CD14-positive monocyte (primary cell): ENCODE data around the gene HAPLN3. TPM values are rescaled to one million over a fixed set of nuclear protein-coding genes. Genes with fewer than 3 reads are reported as not detected.

Experiments
- DNase-seq, 3 donors: peaks; one replicate each; pipeline ENCODE4 v3.0.0-alpha.2; 2011 to 2022
- H2AFZ ChIP-seq: 2 replicates; pipeline ENCODE4 v1.6.0; 2012; ENCODE audit warnings: mild to moderate bottlenecking, low read depth, low read length, inconsistent platforms; ENCODE audit not compliant: insufficient read depth, poor library complexity, severe bottlenecking
- H3K27ac ChIP-seq, 2 donors: 1 replicate in 1 of 2; 2 replicates in 1 of 2; pipeline ENCODE4 v1.5.1; 2012 to 2013; ENCODE audit warnings: low read length in 2 of 2, control low read depth in 1 of 2, inconsistent platforms in 1 of 2, low read depth in 1 of 2, mild to moderate bottlenecking in 1 of 2
- H3K27me3 ChIP-seq, 2 donors: one replicate each; pipeline versions ENCODE4 v1.6.0 to v1.6.1; 2011 to 2013; ENCODE audit warnings: low read length in 2 of 2; ENCODE audit not compliant: control insufficient read depth in 2 of 2, insufficient read depth in 2 of 2
- H3K36me3 ChIP-seq, 2 donors: replicated peaks in 1 of 2; 1 replicate in 1 of 2; 2 replicates in 1 of 2; pipeline versions ENCODE4 v1.5.1 to v1.6.1; 2012 to 2013; ENCODE audit warnings: low read length in 2 of 2, control low read depth in 1 of 2, inconsistent platforms in 1 of 2, mild to moderate bottlenecking in 1 of 2; ENCODE audit not compliant: insufficient read depth in 2 of 2, control insufficient read depth in 1 of 2
- H3K4me1 ChIP-seq, 2 donors: 1 replicate in 1 of 2; 2 replicates in 1 of 2; pipeline versions ENCODE4 v1.5.1 to v1.6.1; 2012 to 2013; ENCODE audit warnings: low read length in 2 of 2, control low read depth in 1 of 2, inconsistent platforms in 1 of 2, mild to moderate bottlenecking in 1 of 2, moderate library complexity in 1 of 2; ENCODE audit not compliant: insufficient read depth in 2 of 2, control insufficient read depth in 1 of 2
- H3K4me2 ChIP-seq: replicated peaks from 2 replicates; pipeline ENCODE3; 2012; ENCODE audit warnings: low read length, moderate library complexity, mild to moderate bottlenecking; ENCODE audit not compliant: poor library complexity, severe bottlenecking; ENCODE audit errors: extremely low read depth
- H3K4me3 ChIP-seq, 3 experiments: fragments of 200-600 bp in 1 of 3; sonication (generic) in 1 of 3; replicated peaks in 1 of 3; 1 replicate in 2 of 3; 2 replicates in 1 of 3; pipeline ENCODE4 v1.5.1; 2011 to 2013; ENCODE audit warnings: low read length in 3 of 3, mild to moderate bottlenecking in 3 of 3, control low read depth in 2 of 3, low read depth in 2 of 3, inconsistent platforms in 1 of 3, moderate library complexity in 1 of 3
- H3K79me2 ChIP-seq: 2 replicates; pipeline ENCODE4 v1.6.0; 2012; ENCODE audit warnings: mild to moderate bottlenecking, control low read depth, inconsistent platforms, low read length, moderate library complexity; ENCODE audit not compliant: insufficient read depth
- H3K9ac ChIP-seq: 2 replicates; pipeline ENCODE4 v1.6.0; 2017; ENCODE audit warnings: low read length, mild to moderate bottlenecking; ENCODE audit not compliant: insufficient read depth, poor library complexity, severe bottlenecking
- H3K9me3 ChIP-seq, 2 donors: replicated peaks in 1 of 2; 1 replicate in 1 of 2; 2 replicates in 1 of 2; pipeline versions ENCODE4 v1.5.1 to v1.6.1; 2012 to 2013; ENCODE audit warnings: low read length in 2 of 2, control low read depth in 1 of 2; ENCODE audit not compliant: control insufficient read depth in 1 of 2, insufficient read depth in 1 of 2
- H4K20me1 ChIP-seq: 2 replicates; pipeline ENCODE4 v1.6.0; 2012; ENCODE audit warnings: mild to moderate bottlenecking, low read length, control low read depth, moderate library complexity; ENCODE audit not compliant: insufficient read depth
- H3K27ac Mint-ChIP-seq, 7 donors: one replicate each; pipeline ENCODE4 v1.8.0; 2020; ENCODE audit warnings: mild to moderate bottlenecking in 7 of 7, mixed read lengths in 7 of 7, moderate library complexity in 6 of 7, inconsistent platforms in 2 of 7
- H3K27me3 Mint-ChIP-seq, 3 donors: one replicate each; pipeline ENCODE4 v1.8.0; 2021 to 2022; ENCODE audit warnings: low read depth in 3 of 3, mild to moderate bottlenecking in 3 of 3, mixed read lengths in 3 of 3, moderate library complexity in 3 of 3, inconsistent platforms in 1 of 3
- H3K36me3 Mint-ChIP-seq, 2 donors: one replicate each; pipeline ENCODE4 v1.8.0; 2020; ENCODE audit warnings: mixed read lengths in 2 of 2, inconsistent platforms in 1 of 2, mild to moderate bottlenecking in 1 of 2
- H3K4me1 Mint-ChIP-seq: one replicate; pipeline ENCODE4 v1.8.0; 2020; ENCODE audit warnings: mild to moderate bottlenecking, mixed read lengths
- H3K4me3 Mint-ChIP-seq, 2 donors: one replicate each; pipeline ENCODE4 v1.8.0; 2020; ENCODE audit warnings: mild to moderate bottlenecking in 2 of 2, mixed read lengths in 2 of 2, moderate library complexity in 1 of 2
- H3K9me3 Mint-ChIP-seq, 7 donors: one replicate each; pipeline ENCODE4 v1.8.0; 2020 to 2022; ENCODE audit warnings: mixed read lengths in 7 of 7, mild to moderate bottlenecking in 6 of 7, moderate library complexity in 6 of 7, inconsistent platforms in 2 of 7
- CTCF ChIP-seq: fragments of 200-600 bp; IDR thresholded peaks from one replicate; pipeline ENCODE4 v1.8.0; 2022; ENCODE audit warnings: antibody characterized with exemption, mild to moderate bottlenecking
- WGBS: methylation state at CpG from one replicate; pipeline ENCODE4 v1.1.5; 2013; ENCODE audit warnings: missing lambda C conversion rate; ENCODE audit not compliant: insufficient coverage; 5-methylcytosine and 5-hydroxymethylcytosine counted together
- intact Hi-C, 2 donors: fragments of 100-400 bp; cut with micrococcal nuclease; formaldehyde crosslinking; loops; one replicate each; pipeline versions ENCODE4 v1.15.0 to v1.15.1; 2023
- polyA plus RNA-seq, 3 donors: library from polyadenylated mRNA; depleted of rRNA in 1 of 3; unstranded in 2 of 3; stranded (reverse) in 1 of 3; fragments of 300-500 nt in 2 of 3; fragments of >200 nt in 1 of 3; fragmentation: Illumina TruSeq in 2 of 3; gene quantifications; 1 replicate in 2 of 3; 2 replicates in 1 of 3; pipeline ENCODE4 v1.2.3, GENCODE V29; 2012 to 2021

HAPLN3 gene
- polyA plus RNA-seq, 3 donors = 0.60 to 2.8 (median 0.65) TPM

- WGBS = 86% methylated on average over 1 of the region's 2 CpGs
- Histone ChIP-seq H2AFZ (no peak overlapping the region), H3K4me1 (no peaks in the 10 kb centered on the region), H3K36me3 (no peaks in the 10 kb centered on the region), H3K27me3 (no peaks in the 10 kb centered on the region), H3K4me2 (no peak overlapping the region), H3K9me3 (no peaks in the 10 kb centered on the region), H3K27ac (no peak overlapping the region), H3K9ac (no peak overlapping the region), H3K79me2 (no peaks in the 10 kb centered on the region), H4K20me1 (no peaks in the 10 kb centered on the region), H3K4me3 (no peak overlapping the region)
- intact Hi-C loops = loop anchor here (10.0 kb wide), 2 partner anchors 112 to 272 kb away; no protein-coding TSS in a partner anchor
- Mint-ChIP-seq H3K4me3 (no peak overlapping the region), H3K27ac (no peak overlapping the region), H3K9me3 (no peaks in the 10 kb centered on the region), H3K27me3 (peaks cover 0 to 2% (median 1%) of the 10 kb centered on the region in 3 donors), H3K36me3 (no peaks in the 10 kb centered on the region), H3K4me1 (peaks cover 2% of the 10 kb centered on the region)
- no peak for TF ChIP-seq CTCF
- DNase-seq = no peak
Observed at GRCh38 chr15:88902846-88903245, 7.5 kb upstream of the HAPLN3 start.

- no peaks in the 10 kb centered on the region for H3K4me1 ChIP-seq
- peaks cover 7% of the 10 kb centered on the region for H3K4me1 Mint-ChIP-seq
- intact Hi-C loops = loop anchor here (10.0 kb wide), 2 partner anchors 112 to 272 kb away; no protein-coding TSS in a partner anchor
Observed at GRCh38 chr15:88902221-88902835, 7.0 kb upstream of the HAPLN3 start.

More at GRCh38 chr15:88902221-88902835, 7.0 kb upstream of the HAPLN3 start:
- Mint-ChIP-seq H3K9me3 (no peaks in the 10 kb centered on the region), H3K27me3 (peaks cover 2 to 5% (median 2%) of the 10 kb centered on the region in 3 donors), H3K27ac (no peak overlapping the region), H3K4me3 (no peak overlapping the region), H3K36me3 (no peaks in the 10 kb centered on the region)
- H3K4me3 ChIP-seq = no peak overlapping the region
- WGBS = 95% methylated on average over 3 of the region's 6 CpGs
- no peaks in the 10 kb centered on the region for H4K20me1 ChIP-seq
- DNase-seq = no peak
- no peaks in the 10 kb centered on the region for H3K9me3 ChIP-seq
- H2AFZ ChIP-seq = no peak overlapping the region
- H3K36me3 ChIP-seq = no peaks in the 10 kb centered on the region
- H3K27ac ChIP-seq = no peak overlapping the region
- no peak overlapping the region for H3K4me2 ChIP-seq
- no peak overlapping the region for H3K9ac ChIP-seq
- no peak for TF ChIP-seq CTCF
- no peaks in the 10 kb centered on the region for H3K27me3 ChIP-seq
- no peaks in the 10 kb centered on the region for H3K79me2 ChIP-seq
